Measurements from ENCODE around the gene MAP2K7.

MAP2K7 gene

DNA sequence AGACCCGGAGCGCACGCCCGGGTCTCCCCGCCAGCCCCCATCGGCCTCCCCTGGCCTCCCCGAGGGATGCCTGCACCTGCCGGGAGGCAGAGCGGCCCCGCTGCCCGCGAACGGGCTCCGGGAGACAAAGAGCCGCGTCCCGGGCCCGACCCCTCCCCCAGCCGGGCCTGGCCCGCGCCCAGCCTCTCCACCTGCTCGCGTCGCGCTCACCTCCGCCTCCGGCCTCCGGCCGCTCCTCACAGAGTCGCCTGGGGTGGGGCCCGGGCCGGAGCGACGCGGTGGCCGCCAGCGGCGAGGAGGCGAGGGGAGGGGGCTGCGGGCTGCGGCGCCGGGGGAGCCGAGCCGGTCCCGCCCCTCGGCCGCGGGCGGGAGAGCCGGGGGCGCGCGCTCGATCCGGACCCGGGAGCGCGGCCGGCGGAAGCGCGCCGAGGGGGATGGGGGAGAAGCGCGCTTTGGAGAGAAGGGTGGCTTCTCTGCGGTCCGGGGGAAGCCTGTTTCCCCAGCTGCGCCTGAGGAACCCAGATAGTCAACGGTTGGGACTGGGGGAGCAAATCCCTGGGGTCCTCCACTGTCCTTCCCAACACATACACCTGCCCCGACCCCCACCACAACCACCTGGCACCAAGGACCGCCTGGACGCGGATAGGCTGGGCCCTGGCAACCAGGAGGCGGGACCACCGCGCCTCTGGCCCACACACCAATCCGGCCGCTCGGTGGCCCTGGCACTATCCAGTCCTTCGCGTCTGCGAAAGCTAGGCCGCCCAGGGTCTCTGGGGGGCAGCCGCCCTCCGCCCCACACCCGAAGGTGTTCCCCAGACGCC, 29.4 kb upstream of the MAP2K7 start, which contains the start of gene PRR36 (continued):
- TF ChIP-seq IKZF3 (tag by site-specific recombination; IDR thresholded peaks at IDR 0.05) (0 out of 2 replicates have a peak, but pooled peaks have one; percentile 22), ZBTB20 (tag by site-specific recombination; IDR thresholded peaks at IDR 0.05) (peak; percentile 9; the same call in 1 of the 2 replicates), ZIC2 (tag by site-specific recombination; IDR thresholded peaks at IDR 0.05) (peak; percentile 30; the same call in 1 of the 2 replicates), ZNF76 (tag by site-specific recombination; IDR thresholded peaks at IDR 0.05; ENCODE audit: borderline replicate concordance, low read depth) (no peak), BCL11A (tag by site-specific recombination; IDR thresholded peaks at IDR 0.05; ENCODE audit: low read depth) (no peak), ZNF146 (tag by site-specific recombination; IDR thresholded peaks at IDR 0.05) (no peak), ZNF514 (tag by site-specific recombination; IDR thresholded peaks at IDR 0.05) (no peak), SP2 (tag by site-specific recombination; IDR thresholded peaks at IDR 0.05) (peak; percentile 87), ZNF391 (tag by site-specific recombination; IDR thresholded peaks at IDR 0.05; ENCODE audit: borderline replicate concordance, low read depth) (no peak), ZEB2 (tag by site-specific recombination; IDR thresholded peaks at IDR 0.05) (peak; percentile 88), ZNF624 (tag by site-specific recombination; IDR thresholded peaks at IDR 0.05) (no peak), SALL2 (tag by site-specific recombination; IDR thresholded peaks at IDR 0.05; ENCODE audit: borderline replicate concordance) (no peak), ZNF664 (tag by site-specific recombination; IDR thresholded peaks at IDR 0.05) (no peak), SP7 (tag by site-specific recombination; IDR thresholded peaks at IDR 0.05) (peak; percentile 45), ZNF571 (tag by site-specific recombination; IDR thresholded peaks at IDR 0.05) (no peak), KLF10 (tag by site-specific recombination; IDR thresholded peaks at IDR 0.05) (peak; percentile 48; the same call in 1 of the 2 replicates), ZNF600 (tag by site-specific recombination; IDR thresholded peaks at IDR 0.05) (0 out of 2 replicates have a peak, but pooled peaks have one; percentile 37), ZNF121 (tag by site-specific recombination; IDR thresholded peaks at IDR 0.05) (no peak), ZXDB (tag by site-specific recombination; IDR thresholded peaks at IDR 0.05) (peak; percentile 67; the same call in 1 of the 2 replicates), ZNF335 (tag by site-specific recombination; conservative IDR thresholded peaks at IDR 0.05) (peak; percentile 98), ZNF2 (tag by site-specific recombination; IDR thresholded peaks at IDR 0.05) (no peak), GLIS1 (tag by site-specific recombination; IDR thresholded peaks at IDR 0.05) (peak; percentile 35), ZNF132 (tag by site-specific recombination; IDR thresholded peaks at IDR 0.05; ENCODE audit: borderline replicate concordance) (no peak), ZNF211 (tag by site-specific recombination; IDR thresholded peaks at IDR 0.05; ENCODE audit: low read depth) (no peak)
- TF ChIP-seq, protein P1, sequence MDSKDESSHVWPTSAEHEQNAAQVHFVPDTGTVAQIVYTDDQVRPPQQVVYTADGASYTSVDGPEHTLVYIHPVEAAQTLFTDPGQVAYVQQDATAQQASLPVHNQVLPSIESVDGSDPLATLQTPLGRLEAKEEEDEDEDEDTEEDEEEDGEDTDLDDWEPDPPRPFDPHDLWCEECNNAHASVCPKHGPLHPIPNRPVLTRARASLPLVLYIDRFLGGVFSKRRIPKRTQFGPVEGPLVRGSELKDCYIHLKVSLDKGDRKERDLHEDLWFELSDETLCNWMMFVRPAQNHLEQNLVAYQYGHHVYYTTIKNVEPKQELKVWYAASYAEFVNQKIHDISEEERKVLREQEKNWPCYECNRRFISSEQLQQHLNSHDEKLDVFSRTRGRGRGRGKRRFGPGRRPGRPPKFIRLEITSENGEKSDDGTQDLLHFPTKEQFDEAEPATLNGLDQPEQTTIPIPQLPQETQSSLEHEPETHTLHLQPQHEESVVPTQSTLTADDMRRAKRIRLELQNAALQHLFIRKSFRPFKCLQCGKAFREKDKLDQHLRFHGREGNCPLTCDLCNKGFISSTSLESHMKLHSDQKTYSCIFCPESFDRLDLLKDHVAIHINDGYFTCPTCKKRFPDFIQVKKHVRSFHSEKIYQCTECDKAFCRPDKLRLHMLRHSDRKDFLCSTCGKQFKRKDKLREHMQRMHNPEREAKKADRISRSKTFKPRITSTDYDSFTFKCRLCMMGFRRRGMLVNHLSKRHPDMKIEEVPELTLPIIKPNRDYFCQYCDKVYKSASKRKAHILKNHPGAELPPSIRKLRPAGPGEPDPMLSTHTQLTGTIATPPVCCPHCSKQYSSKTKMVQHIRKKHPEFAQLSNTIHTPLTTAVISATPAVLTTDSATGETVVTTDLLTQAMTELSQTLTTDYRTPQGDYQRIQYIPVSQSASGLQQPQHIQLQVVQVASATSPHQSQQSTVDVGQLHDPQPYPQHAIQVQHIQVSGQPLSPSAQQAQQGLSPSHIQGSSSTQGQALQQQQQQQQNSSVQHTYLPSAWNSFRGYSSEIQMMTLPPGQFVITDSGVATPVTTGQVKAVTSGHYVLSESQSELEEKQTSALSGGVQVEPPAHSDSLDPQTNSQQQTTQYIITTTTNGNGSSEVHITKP (tag by site-specific recombination; IDR thresholded peaks at IDR 0.05) = peak; percentile 91
- TF ChIP-seq, protein P2, sequence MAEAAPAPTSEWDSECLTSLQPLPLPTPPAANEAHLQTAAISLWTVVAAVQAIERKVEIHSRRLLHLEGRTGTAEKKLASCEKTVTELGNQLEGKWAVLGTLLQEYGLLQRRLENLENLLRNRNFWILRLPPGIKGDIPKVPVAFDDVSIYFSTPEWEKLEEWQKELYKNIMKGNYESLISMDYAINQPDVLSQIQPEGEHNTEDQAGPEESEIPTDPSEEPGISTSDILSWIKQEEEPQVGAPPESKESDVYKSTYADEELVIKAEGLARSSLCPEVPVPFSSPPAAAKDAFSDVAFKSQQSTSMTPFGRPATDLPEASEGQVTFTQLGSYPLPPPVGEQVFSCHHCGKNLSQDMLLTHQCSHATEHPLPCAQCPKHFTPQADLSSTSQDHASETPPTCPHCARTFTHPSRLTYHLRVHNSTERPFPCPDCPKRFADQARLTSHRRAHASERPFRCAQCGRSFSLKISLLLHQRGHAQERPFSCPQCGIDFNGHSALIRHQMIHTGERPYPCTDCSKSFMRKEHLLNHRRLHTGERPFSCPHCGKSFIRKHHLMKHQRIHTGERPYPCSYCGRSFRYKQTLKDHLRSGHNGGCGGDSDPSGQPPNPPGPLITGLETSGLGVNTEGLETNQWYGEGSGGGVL (tag by site-specific recombination; IDR thresholded peaks at IDR 0.05) = peak; percentile 37
- TF ChIP-seq, protein P3, sequence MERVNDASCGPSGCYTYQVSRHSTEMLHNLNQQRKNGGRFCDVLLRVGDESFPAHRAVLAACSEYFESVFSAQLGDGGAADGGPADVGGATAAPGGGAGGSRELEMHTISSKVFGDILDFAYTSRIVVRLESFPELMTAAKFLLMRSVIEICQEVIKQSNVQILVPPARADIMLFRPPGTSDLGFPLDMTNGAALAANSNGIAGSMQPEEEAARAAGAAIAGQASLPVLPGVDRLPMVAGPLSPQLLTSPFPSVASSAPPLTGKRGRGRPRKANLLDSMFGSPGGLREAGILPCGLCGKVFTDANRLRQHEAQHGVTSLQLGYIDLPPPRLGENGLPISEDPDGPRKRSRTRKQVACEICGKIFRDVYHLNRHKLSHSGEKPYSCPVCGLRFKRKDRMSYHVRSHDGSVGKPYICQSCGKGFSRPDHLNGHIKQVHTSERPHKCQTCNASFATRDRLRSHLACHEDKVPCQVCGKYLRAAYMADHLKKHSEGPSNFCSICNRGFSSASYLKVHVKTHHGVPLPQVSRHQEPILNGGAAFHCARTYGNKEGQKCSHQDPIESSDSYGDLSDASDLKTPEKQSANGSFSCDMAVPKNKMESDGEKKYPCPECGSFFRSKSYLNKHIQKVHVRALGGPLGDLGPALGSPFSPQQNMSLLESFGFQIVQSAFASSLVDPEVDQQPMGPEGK (tag by site-specific recombination; IDR thresholded peaks at IDR 0.05) = peak; percentile 86
- TF ChIP-seq, protein P4, sequence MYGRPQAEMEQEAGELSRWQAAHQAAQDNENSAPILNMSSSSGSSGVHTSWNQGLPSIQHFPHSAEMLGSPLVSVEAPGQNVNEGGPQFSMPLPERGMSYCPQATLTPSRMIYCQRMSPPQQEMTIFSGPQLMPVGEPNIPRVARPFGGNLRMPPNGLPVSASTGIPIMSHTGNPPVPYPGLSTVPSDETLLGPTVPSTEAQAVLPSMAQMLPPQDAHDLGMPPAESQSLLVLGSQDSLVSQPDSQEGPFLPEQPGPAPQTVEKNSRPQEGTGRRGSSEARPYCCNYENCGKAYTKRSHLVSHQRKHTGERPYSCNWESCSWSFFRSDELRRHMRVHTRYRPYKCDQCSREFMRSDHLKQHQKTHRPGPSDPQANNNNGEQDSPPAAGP (tag by site-specific recombination; IDR thresholded peaks at IDR 0.05) = peak; percentile 64; the same call in 1 of the 2 replicates
- TF ChIP-seq, protein P5, sequence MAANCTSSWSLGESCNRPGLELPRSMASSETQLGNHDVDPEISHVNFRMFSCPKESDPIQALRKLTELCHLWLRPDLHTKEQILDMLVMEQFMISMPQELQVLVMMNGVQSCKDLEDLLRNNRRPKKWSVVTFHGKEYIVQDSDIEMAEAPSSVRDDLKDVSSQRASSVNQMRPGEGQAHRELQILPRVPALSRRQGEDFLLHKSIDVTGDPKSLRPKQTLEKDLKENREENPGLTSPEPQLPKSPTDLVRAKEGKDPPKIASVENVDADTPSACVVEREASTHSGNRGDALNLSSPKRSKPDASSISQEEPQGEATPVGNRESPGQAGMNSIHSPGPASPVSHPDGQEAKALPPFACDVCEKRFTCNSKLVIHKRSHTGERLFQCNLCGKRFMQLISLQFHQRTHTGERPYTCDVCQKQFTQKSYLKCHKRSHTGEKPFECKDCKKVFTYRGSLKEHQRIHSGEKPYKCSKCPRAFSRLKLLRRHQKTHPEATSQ (tag by site-specific recombination; IDR thresholded peaks at IDR 0.05) = no peak

Measured in HEK293 (cell line).